DND-41 (cell line): ENCODE results near the gene FBXL20.

Source experiments
- CTCF ChIP-seq: IDR thresholded peaks from 2 replicates; pipeline ENCODE4 v1.5.1; 2012; ENCODE audit warnings: borderline replicate concordance, low read length, moderate library complexity, mild to moderate bottlenecking; ENCODE audit not compliant: poor library complexity, severe bottlenecking; ENCODE audit errors: extremely low read depth
- EZH2 ChIP-seq: IDR thresholded peaks from 3 replicates; pipeline ENCODE4 v1.6.1; 2012; ENCODE audit warnings: borderline replicate concordance, low read depth, mild to moderate bottlenecking, moderate library complexity, low read length, inconsistent platforms; ENCODE audit not compliant: severe bottlenecking

DNA sequence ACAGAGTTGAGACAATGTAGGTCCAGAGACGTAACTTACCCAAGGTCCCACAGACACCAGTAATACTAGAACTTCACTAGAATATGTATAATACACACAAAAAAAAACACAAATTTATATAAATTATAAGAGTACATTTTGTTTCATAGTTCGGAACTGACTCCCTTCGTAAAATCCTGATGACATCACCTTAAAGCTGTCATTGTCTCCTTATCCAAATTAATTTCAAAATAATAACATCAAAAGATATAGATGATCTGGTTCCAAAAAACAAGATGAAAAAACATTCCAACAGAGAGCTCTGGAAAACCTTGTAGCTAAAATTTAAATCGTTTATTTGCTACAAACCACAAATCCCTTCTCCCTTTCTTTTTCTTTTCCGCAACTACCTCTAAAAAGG, 10.0 kb downstream of the FBXL20 start:
- TF ChIP-seq CTCF = no peak
- TF ChIP-seq EZH2 = no peak
